K562 (cell line): Measurements from ENCODE around the gene ARPC4. TPM values are rescaled to one million over a fixed set of nuclear protein-coding genes. Genes with fewer than 3 reads are reported as not detected.
A peak's percentile ranks its signal among the peaks of the same experiment; 100 is the strongest.

Experiments
- ARID3A ChIP-seq: IDR thresholded peaks from 2 replicates; pipeline ENCODE4 v1.6.1; 2012; ENCODE audit warnings: low read depth, low read length, improper control_type of control experiment, borderline replicate concordance
- BHLHE40 ChIP-seq: IDR thresholded peaks from 2 replicates; pipeline ENCODE4 v1.6.1; 2011; ENCODE audit warnings: low read length, improper control_type of control experiment
- CHD2 ChIP-seq: IDR thresholded peaks from 2 replicates; pipeline ENCODE4 v1.6.1; 2011; ENCODE audit warnings: low read depth, low read length
- HMGN3 ChIP-seq: IDR thresholded peaks from 2 replicates; pipeline ENCODE4 v1.6.1; 2011; ENCODE audit warnings: borderline replicate concordance, low read depth, mild to moderate bottlenecking, mixed read lengths, low read length; ENCODE audit not compliant: insufficient read length; ENCODE audit errors: extremely low read depth
- HNRNPLL ChIP-seq: fragments of 200-400 bp; formaldehyde crosslinking; IDR thresholded peaks from 2 replicates; pipeline ENCODE4 v1.6.1; 2017; ENCODE audit warnings: low read length, low read depth, mild to moderate bottlenecking; ENCODE audit not compliant: poor library complexity, severe bottlenecking
- HOMEZ ChIP-seq: fragments of 250-450 bp; sonication (Bioruptor Pico); IDR thresholded peaks from 2 replicates; pipeline ENCODE4 v1.4.0; 2020; ENCODE audit warnings: mild to moderate bottlenecking, moderate library complexity
- ILK ChIP-seq: fragments of 450-650 bp; IDR thresholded peaks from 2 replicates; pipeline ENCODE4 v1.6.1; 2016; ENCODE audit warnings: missing genetic modification characterization, low read depth, mild to moderate bottlenecking, missing compliant biosample characterization, moderate library complexity, borderline replicate concordance
- KLF6 ChIP-seq: fragments of 250-450 bp; sonication (Bioruptor Pico); IDR thresholded peaks from 2 replicates; pipeline ENCODE4 v1.4.0; 2020; ENCODE audit warnings: mild to moderate bottlenecking, moderate library complexity, borderline replicate concordance
- NBN ChIP-seq: fragments of 450-650 bp; IDR thresholded peaks from 2 replicates; pipeline ENCODE4 v1.6.1; 2016; ENCODE audit warnings: low read depth, mild to moderate bottlenecking
- NFATC3 ChIP-seq: fragments of 450-650 bp; IDR thresholded peaks from 2 replicates; pipeline ENCODE4 v1.6.1; 2017; ENCODE audit warnings: mild to moderate bottlenecking
- NFYB ChIP-seq: IDR thresholded peaks from 2 replicates; pipeline ENCODE4 v1.6.1; 2011; ENCODE audit warnings: mild to moderate bottlenecking, moderate library complexity; ENCODE audit not compliant: insufficient read length; ENCODE audit errors: extremely low read depth
- STAT5A ChIP-seq: IDR thresholded peaks from 2 replicates; pipeline ENCODE4 v1.6.1; 2012; ENCODE audit warnings: low read length, inconsistent platforms, borderline replicate concordance
- TSHZ1 ChIP-seq: fragments of 250-450 bp; sonication (Bioruptor Pico); IDR thresholded peaks from 2 replicates; pipeline ENCODE4 v1.4.0; 2020; ENCODE audit warnings: mild to moderate bottlenecking, moderate library complexity
- ZFX ChIP-seq: sonication (generic); formaldehyde crosslinking; IDR thresholded peaks from 2 replicates; pipeline ENCODE4 v1.8.0; 2022; ENCODE audit warnings: mild to moderate bottlenecking, missing genetic modification reagents, moderate library complexity
- ZNF134 ChIP-seq: fragments of 250-450 bp; sonication (Bioruptor Pico); conservative IDR thresholded peaks from 2 replicates; pipeline ENCODE4 v1.4.0; 2020
- ZNF280B ChIP-seq: fragments of 250-450 bp; sonication (Bioruptor Pico); IDR thresholded peaks from 2 replicates; pipeline ENCODE4 v1.5.1; 2021; ENCODE audit warnings: mild to moderate bottlenecking
- ZZZ3 ChIP-seq: fragments of 450-650 bp; IDR thresholded peaks from 2 replicates; pipeline ENCODE4 v1.6.1; 2016; ENCODE audit warnings: antibody characterized with exemption, mild to moderate bottlenecking, moderate library complexity
- polyA plus RNA-seq, 8 experiments: library from polyadenylated mRNA; depleted of rRNA in 4 of 8; stranded (reverse) in 5 of 8; unstranded in 3 of 8; fragments of >200 nt; fragmentation: Nextera tagmentation in 2 of 8; fragmentation: Illumina TruSeq in 1 of 8; extraction: Ambion mirVana in 2 of 8; extraction: Trizol in 1 of 8; gene quantifications; 2 replicates each; pipeline versions ENCODE4 v1.2.1 to v1.2.3, GENCODE V29; 2011 to 2014; ENCODE audit warnings: inconsistent platforms in 1 of 8, missing spikeins in 1 of 8
- total RNA-seq, 7 experiments: library from RNA; depleted of rRNA in 6 of 7; stranded (reverse); fragments of >200 nt in 6 of 7; fragmentation: Illumina TruSeq in 2 of 7; extraction: Trizol in 2 of 7; gene quantifications; 2 replicates each; pipeline versions ENCODE4 v1.2.1 to v1.2.3, GENCODE V29; 2011 to 2021; ENCODE audit warnings: low replicate concordance in 1 of 7

ARPC4 gene
- total and polyA plus RNA-seq, 9 of the 15 experiments (the other 6 are each of a cell fraction or from before 2014, with no cell fraction given), result 20.1 to 153 (median 119) TPM

GRCh38 chr3:9792405-9793160, at the start of gene ARPC4, which contains the start of gene TADA3 (continued):
- peak; percentile 98 for TF ChIP-seq CHD2
- no peak; the same call in 1 of the 2 replicates for TF ChIP-seq ARID3A
- peak; percentile 92 for TF ChIP-seq HMGN3
- peak; percentile 34; the same call in 1 of the 2 replicates for TF ChIP-seq STAT5A
- peak; percentile 64; the same call in 1 of the 2 replicates for TF ChIP-seq ZFX
- no peak for TF ChIP-seq ILK (tag)
- peak; percentile 67 for TF ChIP-seq HNRNPLL
- TF ChIP-seq ZNF280B, result no peak
- TF ChIP-seq KLF6, result peak; percentile 64
- no peak for TF ChIP-seq NFYB
- TF ChIP-seq BHLHE40, result peak; percentile 94
- TF ChIP-seq ZZZ3, result 0 out of 2 replicates have a peak, but pooled peaks have one; percentile 62
- TF ChIP-seq NFATC3, result no peak
- TF ChIP-seq HOMEZ (CRISPR knock-in tag), result 0 out of 2 replicates have a peak, but pooled peaks have one; percentile 28
- no peak for TF ChIP-seq TSHZ1 (CRISPR knock-in tag)
- peak; percentile 34; the same call in 1 of the 2 replicates for TF ChIP-seq NBN
- TF ChIP-seq ZNF134 (CRISPR knock-in tag), result peak; percentile 43; the same call in 1 of the 2 replicates
